ENCODE measurements around the gene CAPS.

CAPS gene

GRCh38 chr19:5905114-5905778, 8.8 kb upstream of the CAPS start:
- Histone ChIP-seq H3K27me3 (ENCODE audit: insufficient read depth, poor library complexity, severe bottlenecking) (no peaks in the 10 kb centered on the region), H3K27ac (replicated peaks) (peak overlapping the region; percentile 24; the same call in 1 of the 2 replicates), H3K4me3 (replicated peaks; ENCODE audit: insufficient read depth, low read length) (peak overlapping the region; percentile 85)
- TF ChIP-seq CTCF (IDR thresholded peaks at IDR 0.05; ENCODE audit: insufficient read depth, low read length) (no peak), REST (IDR thresholded peaks at IDR 0.05; ENCODE audit: insufficient replicate concordance, low read depth) (no peak), SPI1 (IDR thresholded peaks at IDR 0.05; ENCODE audit: borderline replicate concordance, low read depth) (no peak), GABPA (IDR thresholded peaks at IDR 0.05; ENCODE audit: low read depth) (no peak), POLR2AphosphoS5 (IDR thresholded peaks at IDR 0.05; ENCODE audit: low read depth) (no peak)
- DNase-seq (ENCODE audit: low read depth in 1 of 2, low spot score in 1 of 2) = no peak

DNA sequence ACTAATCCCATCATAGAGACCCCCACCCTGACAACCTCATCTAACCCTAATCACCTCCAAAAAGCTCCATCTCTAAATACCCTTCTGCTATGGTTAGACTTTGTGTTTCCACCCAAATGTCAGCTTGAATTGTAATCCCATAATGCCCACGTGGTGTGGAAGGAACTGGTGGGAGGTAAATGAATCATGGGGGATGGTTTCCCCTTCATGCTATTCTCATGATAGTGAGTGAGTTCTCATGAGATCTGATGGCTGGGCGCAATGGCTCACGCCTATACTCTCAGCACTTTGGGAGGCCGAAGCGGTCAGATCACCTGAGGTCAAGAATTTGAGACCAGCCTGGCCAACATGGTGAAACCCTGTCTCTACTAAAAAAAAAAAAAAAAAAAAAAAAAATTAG, 6.8 kb upstream of the CAPS start:
- TF ChIP-seq REST (IDR thresholded peaks at IDR 0.05; ENCODE audit: insufficient replicate concordance, low read depth) (no peak), CTCF (IDR thresholded peaks at IDR 0.05; ENCODE audit: insufficient read depth, low read length) (no peak), POLR2AphosphoS5 (IDR thresholded peaks at IDR 0.05; ENCODE audit: low read depth) (no peak), SPI1 (IDR thresholded peaks at IDR 0.05; ENCODE audit: borderline replicate concordance, low read depth) (no peak), GABPA (IDR thresholded peaks at IDR 0.05; ENCODE audit: low read depth) (no peak)
- DNase-seq (ENCODE audit: low read depth in 1 of 2, low spot score in 1 of 2) = no peak
- H3K4me3 ChIP-seq (replicated peaks; ENCODE audit: insufficient read depth, low read length) = no peak overlapping the region
- H3K27ac ChIP-seq (replicated peaks) = no peak overlapping the region
- H3K27me3 ChIP-seq (ENCODE audit: insufficient read depth, poor library complexity, severe bottlenecking) = no peaks in the 10 kb centered on the region

DNA sequence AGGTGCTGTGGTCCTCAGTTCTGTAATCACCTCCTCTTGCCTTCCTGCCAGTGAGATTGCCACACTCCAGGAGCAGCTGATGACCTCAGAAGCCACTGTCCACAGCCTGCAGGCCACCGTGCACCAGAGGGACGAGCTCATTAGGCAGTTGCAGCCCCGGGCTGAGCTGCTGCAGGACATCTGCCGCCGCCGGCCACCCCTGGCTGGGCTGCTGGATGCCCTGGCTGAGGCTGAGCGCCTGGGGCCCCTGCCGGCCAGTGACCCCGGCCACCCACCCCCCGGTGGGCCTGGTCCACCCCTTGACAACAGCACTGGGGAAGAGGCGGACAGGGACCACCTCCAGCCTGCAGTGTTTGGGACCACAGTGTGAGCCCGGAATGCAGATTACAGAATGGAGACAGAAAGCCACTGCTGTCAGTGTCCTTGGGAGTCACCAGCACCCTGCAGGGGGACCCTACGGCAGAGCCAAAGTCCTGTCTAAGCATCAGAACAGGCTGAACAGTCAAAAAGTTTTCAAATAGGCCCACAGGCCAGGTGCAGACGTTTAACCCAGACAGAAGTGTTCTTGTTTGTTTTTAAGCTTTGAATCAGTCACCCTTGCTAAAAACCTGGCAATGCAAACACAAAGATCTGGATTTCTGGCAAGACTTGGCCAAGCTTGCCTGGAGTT, 5.1 kb upstream of the CAPS start:
- no peak for TF ChIP-seq GABPA (IDR thresholded peaks at IDR 0.05; ENCODE audit: low read depth)
- TF ChIP-seq REST (IDR thresholded peaks at IDR 0.05; ENCODE audit: insufficient replicate concordance, low read depth) = no peak
- TF ChIP-seq SPI1 (IDR thresholded peaks at IDR 0.05; ENCODE audit: borderline replicate concordance, low read depth) = no peak
- no peak for TF ChIP-seq POLR2AphosphoS5 (IDR thresholded peaks at IDR 0.05; ENCODE audit: low read depth)
- TF ChIP-seq CTCF (IDR thresholded peaks at IDR 0.05; ENCODE audit: insufficient read depth, low read length) = no peak
- no peak for DNase-seq (ENCODE audit: low read depth in 1 of 2, low spot score in 1 of 2)
- Histone ChIP-seq H3K4me3 (replicated peaks; ENCODE audit: insufficient read depth, low read length) (no peak overlapping the region), H3K27me3 (ENCODE audit: insufficient read depth, poor library complexity, severe bottlenecking) (no peaks in the 10 kb centered on the region), H3K27ac (replicated peaks) (no peak overlapping the region)
